GM12873 (cell line): ENCODE data around the gene EIF5.

Source experiments
- CTCF ChIP-seq: IDR thresholded peaks from 2 replicates; pipeline ENCODE4 v1.5.1; 2012; ENCODE audit warnings: low read depth, mild to moderate bottlenecking, moderate library complexity, low read length, control low read depth; ENCODE audit not compliant: insufficient read depth; ENCODE audit errors: missing control alignments

Gene EIF5

GRCh38 chr14:103333754-103334643 lies at the start of gene EIF5:
TSS of gene EIF5 (plus strand) at chr14:103334237. CDS start at chr14:103335861, 1,624 bp downstream.
- TF ChIP-seq CTCF, result peak; percentile 23

DNA sequence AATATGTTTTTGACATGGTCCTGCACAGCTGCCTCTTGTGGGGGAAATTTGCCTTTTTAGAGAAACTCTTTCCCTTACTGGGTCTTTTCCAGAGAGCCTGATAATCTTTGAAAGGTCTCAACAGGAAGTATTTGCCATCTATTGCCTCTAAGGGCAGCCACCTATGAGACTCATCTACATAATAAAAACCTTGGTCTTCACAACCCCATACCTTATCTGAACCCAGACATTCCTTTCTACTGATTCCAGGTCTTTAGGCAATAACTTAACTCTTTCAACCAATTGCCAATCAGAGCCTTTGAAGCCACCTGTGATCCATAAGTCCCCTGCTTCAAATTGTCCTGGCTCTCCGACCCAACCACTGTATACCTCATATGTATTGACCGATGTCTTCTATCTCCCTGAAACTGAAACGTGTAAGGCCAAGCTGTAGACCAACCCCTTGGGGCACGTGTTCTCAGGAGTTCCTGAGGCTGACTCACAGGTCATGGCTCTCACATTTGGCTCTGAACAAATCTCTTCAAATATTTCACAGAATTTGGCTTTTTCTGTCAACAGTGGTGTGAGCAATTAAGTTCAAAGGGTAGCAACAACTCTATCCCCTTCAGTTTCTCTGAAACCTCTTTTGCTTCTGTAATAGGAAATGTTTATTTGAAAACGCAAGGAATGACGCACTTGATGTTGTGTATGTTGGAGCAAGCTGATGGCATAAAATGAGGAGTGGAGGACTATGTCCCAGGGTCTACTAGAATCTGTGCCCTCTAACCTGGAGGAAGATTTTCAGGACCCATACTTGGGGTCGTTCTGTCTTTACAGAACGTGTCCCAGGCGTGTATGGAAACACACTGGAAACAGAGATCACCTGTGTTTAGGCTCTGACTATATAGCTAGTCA lies 49.2 kb upstream of the EIF5 start:
- no peak for TF ChIP-seq CTCF

DNA sequence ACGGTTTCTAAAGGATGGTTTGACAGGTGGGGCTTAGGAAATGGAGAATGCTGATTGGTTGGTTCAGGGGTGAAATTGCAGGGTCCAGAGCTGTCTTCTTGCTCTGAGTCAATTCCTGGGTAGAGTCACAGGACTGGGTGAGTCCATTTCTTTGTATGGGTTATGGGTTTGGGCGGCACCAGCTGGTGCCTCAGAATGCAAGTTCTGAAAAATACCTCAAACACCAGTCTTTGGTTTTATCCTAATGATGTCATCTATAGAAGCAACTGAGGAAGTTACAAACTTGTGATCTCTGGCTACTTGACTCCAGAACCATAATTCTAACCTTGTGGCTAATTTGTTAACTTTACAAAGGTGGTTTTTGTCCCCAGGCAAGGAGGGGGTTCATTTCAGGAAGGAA lies 47.6 kb upstream of the EIF5 start:
- TF ChIP-seq CTCF, result no peak

DNA sequence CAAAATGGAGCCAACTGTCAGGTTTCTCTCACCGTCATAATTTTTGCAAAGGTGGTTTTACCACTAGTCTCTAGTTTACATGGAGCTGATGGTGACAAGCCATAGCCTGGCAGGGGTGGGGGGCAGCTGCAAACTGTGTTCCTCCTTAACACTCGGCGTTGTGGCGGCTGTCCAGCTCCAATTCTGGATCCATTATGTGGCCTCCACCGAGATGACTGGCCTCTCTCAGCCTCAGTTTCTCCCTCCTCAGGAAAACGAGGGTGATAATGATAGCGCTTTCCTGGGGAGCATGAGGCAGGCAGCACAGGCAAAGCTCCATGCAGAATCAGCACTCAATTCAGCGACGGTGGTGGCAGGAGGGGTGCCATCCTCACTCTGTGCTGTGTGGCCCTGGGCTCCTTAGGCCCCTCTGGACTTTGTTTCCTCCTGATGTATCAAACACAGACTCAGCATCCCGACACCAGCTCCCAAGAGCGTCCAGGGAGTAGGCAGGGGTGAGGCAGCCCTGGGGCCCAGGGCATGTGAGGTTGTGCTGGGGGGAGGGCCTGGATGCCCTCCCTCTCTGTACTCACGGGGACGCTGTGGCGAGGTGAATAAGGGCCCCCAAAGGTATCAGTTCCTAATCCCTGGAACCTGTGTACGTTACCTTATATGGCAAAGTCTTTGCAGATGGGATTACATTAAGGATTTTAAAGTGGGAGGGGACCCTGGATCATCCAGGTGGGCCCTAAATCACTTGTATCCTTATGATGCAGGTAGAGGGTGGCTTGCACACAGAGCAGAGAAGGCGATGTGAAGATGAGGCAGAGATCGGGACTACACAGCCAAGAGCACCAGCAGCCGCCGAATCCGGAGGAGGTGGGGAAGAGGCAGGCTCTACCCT lies 46.8 kb upstream of the EIF5 start:
- no peak for TF ChIP-seq CTCF

DNA sequence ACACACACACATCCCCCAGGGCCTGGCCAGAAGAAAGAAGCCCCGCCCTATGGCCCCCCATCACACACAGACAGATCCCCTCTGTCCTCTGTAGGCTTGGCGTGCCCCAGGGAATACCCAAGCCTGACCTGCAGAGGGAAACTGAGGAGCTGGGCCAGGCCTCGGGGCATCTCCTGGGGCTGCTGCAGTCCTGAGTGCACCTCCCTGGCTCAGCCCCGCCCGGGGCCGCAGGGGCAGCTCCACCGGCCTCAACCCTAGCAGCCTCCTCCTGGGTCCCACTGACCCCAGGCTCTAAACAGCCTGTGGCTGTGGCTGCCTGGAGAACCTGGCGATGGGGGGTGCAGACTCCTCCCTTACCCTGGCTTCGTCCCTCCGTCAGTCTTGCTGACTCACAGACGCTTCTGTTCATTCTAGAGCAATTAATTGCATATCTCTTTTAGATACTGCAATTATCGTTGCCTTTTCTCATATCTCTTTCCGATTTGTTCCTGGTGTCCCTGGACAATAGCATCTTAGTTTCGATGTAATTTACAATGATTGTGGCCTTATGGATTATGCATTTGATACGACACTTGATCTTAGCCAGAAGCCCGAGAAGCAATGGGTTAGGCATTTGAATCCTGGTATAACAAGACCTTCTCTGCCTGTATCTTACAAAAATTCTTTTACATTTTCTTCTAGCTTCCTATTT lies 45.8 kb upstream of the EIF5 start:
- no peak for TF ChIP-seq CTCF

DNA sequence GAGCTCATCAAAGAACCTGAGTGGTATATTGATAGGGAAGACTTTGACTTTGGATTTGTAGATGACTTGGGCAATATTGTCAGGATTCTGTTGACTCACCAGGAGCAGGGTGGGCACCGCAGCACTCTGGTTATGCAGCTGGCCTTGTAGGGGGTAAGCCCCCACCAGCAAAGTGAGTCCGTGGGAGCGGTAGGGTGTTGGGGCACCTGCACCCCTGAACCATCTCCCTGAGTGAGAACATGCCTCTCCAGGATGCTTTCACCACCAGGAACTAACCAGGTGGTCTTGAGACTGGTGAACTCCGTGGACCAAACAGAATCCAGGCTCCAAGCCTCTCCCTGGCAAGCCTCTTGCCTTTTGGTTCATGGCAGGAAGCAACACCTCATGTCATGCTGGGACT lies 44.0 kb upstream of the EIF5 start:
- TF ChIP-seq CTCF, result no peak
